Activated T-cell treated with anti-CD3 and anti-CD28 coated beads, Interleukin-2, amount 50 U/mL, for 4 hours (primary cell): ENCODE measurements around the gene EPN3. TPM values are rescaled to one million over a fixed set of nuclear protein-coding genes. Genes with fewer than 3 reads are reported as not detected.

Source experiments
- ATAC-seq, 2 donors: fragments of 200-7000 bp; cut with Tn5 transposase; one replicate each; pipeline ENCODE4 v1.10.0; 2021
- DNase-seq: peaks from one replicate; pipeline ENCODE4 v3.0.0-alpha.2; 2020
- H3K27me3 Mint-ChIP-seq: one replicate; pipeline ENCODE4 v1.8.0; 2021; ENCODE audit warnings: low read depth, mixed read lengths
- H3K36me3 Mint-ChIP-seq: one replicate; pipeline ENCODE4 v1.8.0; 2022; ENCODE audit warnings: mixed read lengths; ENCODE audit not compliant: insufficient read depth
- H3K4me1 Mint-ChIP-seq: one replicate; pipeline ENCODE4 v1.8.0; 2021; ENCODE audit warnings: low read depth, mixed read lengths
- H3K4me3 Mint-ChIP-seq: one replicate; pipeline ENCODE4 v1.8.0; 2021; ENCODE audit warnings: mild to moderate bottlenecking, moderate library complexity, mixed read lengths
- H3K9me3 Mint-ChIP-seq: one replicate; pipeline ENCODE4 v1.8.0; 2021; ENCODE audit warnings: mixed read lengths
- total RNA-seq, 3 donors: library from RNA; stranded (reverse); gene quantifications; one replicate each; pipeline ENCODE4 v1.2.1, GENCODE V29; 2021

Gene EPN3
- total RNA-seq, 3 donors from 2014 or later = 0.30 TPM; not detected in 2

GRCh38 chr17:50585346-50585745 is 52.8 kb downstream of the EPN3 start:
- Mint-ChIP-seq H3K4me1 (no peaks in the 10 kb centered on the region), H3K36me3 (no peaks in the 10 kb centered on the region), H3K9me3 (no peaks in the 10 kb centered on the region), H3K4me3 (no peak overlapping the region), H3K27me3 (peaks cover 6% of the 10 kb centered on the region)
- DNase-seq (no peak), ATAC-seq (no peak)

GRCh38 chr17:50585891-50586290 is 53.4 kb downstream of the EPN3 start:
- no peak overlapping the region for H3K4me3 Mint-ChIP-seq
- H3K36me3 Mint-ChIP-seq = no peaks in the 10 kb centered on the region
- H3K27me3 Mint-ChIP-seq = peaks cover 6% of the 10 kb centered on the region
- H3K4me1 Mint-ChIP-seq = no peaks in the 10 kb centered on the region
- no peak for DNase-seq
- H3K9me3 Mint-ChIP-seq = no peaks in the 10 kb centered on the region
- no peak for ATAC-seq

GRCh38 chr17:50586421-50587247 is 54.1 kb downstream of the EPN3 start:
- Mint-ChIP-seq H3K4me1 (no peaks in the 10 kb centered on the region), H3K9me3 (no peaks in the 10 kb centered on the region), H3K36me3 (no peaks in the 10 kb centered on the region), H3K4me3 (no peak overlapping the region), H3K27me3 (peaks cover 6% of the 10 kb centered on the region)
- ATAC-seq (no peak), DNase-seq (no peak)

- H3K9me3 Mint-ChIP-seq = no peaks in the 10 kb centered on the region
- peaks cover 3% of the 10 kb centered on the region for H3K27me3 Mint-ChIP-seq
- no peak for ATAC-seq
- H3K4me3 Mint-ChIP-seq = no peak overlapping the region
- no peak for DNase-seq
- H3K4me1 Mint-ChIP-seq = no peaks in the 10 kb centered on the region
- H3K36me3 Mint-ChIP-seq = no peaks in the 10 kb centered on the region
Measured at GRCh38 chr17:50587571-50587970, 55.0 kb downstream of the EPN3 start.

- DNase-seq = no peak
- peaks cover 2% of the 10 kb centered on the region for H3K27me3 Mint-ChIP-seq
- no peaks in the 10 kb centered on the region for H3K36me3 Mint-ChIP-seq
- ATAC-seq = no peak
- H3K9me3 Mint-ChIP-seq = no peaks in the 10 kb centered on the region
- H3K4me3 Mint-ChIP-seq = no peak overlapping the region
- H3K4me1 Mint-ChIP-seq = no peaks in the 10 kb centered on the region
Measured at GRCh38 chr17:50588391-50589049, 56.0 kb downstream of the EPN3 start.

GRCh38 chr17:50589095-50589705 is 56.7 kb downstream of the EPN3 start:
- Mint-ChIP-seq H3K4me3 (no peak overlapping the region), H3K36me3 (no peaks in the 10 kb centered on the region), H3K9me3 (no peaks in the 10 kb centered on the region), H3K27me3 (peaks cover 2% of the 10 kb centered on the region), H3K4me1 (no peaks in the 10 kb centered on the region)
- DNase-seq (no peak), ATAC-seq (no peak)

- Mint-ChIP-seq H3K27me3 (peaks cover 2% of the 10 kb centered on the region), H3K4me3 (no peak overlapping the region), H3K9me3 (no peaks in the 10 kb centered on the region), H3K36me3 (no peaks in the 10 kb centered on the region), H3K4me1 (no peaks in the 10 kb centered on the region)
- ATAC-seq (no peak), DNase-seq (no peak)
Measured at GRCh38 chr17:50590946-50591737, 58.6 kb downstream of the EPN3 start.

- H3K36me3 Mint-ChIP-seq = no peaks in the 10 kb centered on the region
- DNase-seq (no peak), ATAC-seq (no peak)
- H3K4me3 Mint-ChIP-seq = no peak overlapping the region
- H3K27me3 Mint-ChIP-seq = peaks cover 2% of the 10 kb centered on the region
- H3K4me1 Mint-ChIP-seq = no peaks in the 10 kb centered on the region
- H3K9me3 Mint-ChIP-seq = no peaks in the 10 kb centered on the region
Measured at GRCh38 chr17:50593321-50593720, 60.8 kb downstream of the EPN3 start.

Other genes starting within 250 kb of the EPN3 start
- 10 to 100 TPM; 23.8 to 25.0 (median 24.1) TPM for gene XYLT2, start 186.6 kb upstream of the EPN3 start, total RNA-seq
- gene MRPL27, start 159.6 kb upstream of the EPN3 start, total RNA-seq = 100 to 1,000 TPM in 2 of 3 donors, 10 to 100 TPM in 1; 85.2 to 109 (median 102) TPM
- 10 to 100 TPM; 12.2 to 13.3 (median 12.6) TPM for gene EME1, start 159.5 kb upstream of the EPN3 start, total RNA-seq
- gene LRRC59, start 135.2 kb upstream of the EPN3 start, total RNA-seq = 100 to 1,000 TPM; 153 to 174 (median 159) TPM
- 1 to 10 TPM; 3.7 to 4.3 (median 4.3) TPM for gene ACSF2, start 106.5 kb upstream of the EPN3 start, total RNA-seq
- gene CHAD, start 63.9 kb upstream of the EPN3 start, total RNA-seq = not detected
- 10 to 100 TPM; 59.9 to 67.7 (median 67.4) TPM for gene RSAD1, start 53.9 kb upstream of the EPN3 start, total RNA-seq
- under 1 TPM; 0.26 to 0.49 (median 0.30) TPM for gene MYCBPAP, start 24.3 kb upstream of the EPN3 start, total RNA-seq
- 10 to 100 TPM in 2 of 3 donors, 1 to 10 TPM in 1; 6.5 to 16.9 (median 13.5) TPM for gene SPATA20, start 14.4 kb downstream of the EPN3 start, total RNA-seq
- under 1 TPM in 1 of 3 donors, not detected in 2; 0.03 TPM for gene CACNA1G, start 28.0 kb downstream of the EPN3 start, total RNA-seq
- gene ABCC3, start 102.1 kb downstream of the EPN3 start, total RNA-seq = under 1 TPM; 0.26 to 0.63 (median 0.49) TPM
- gene ANKRD40, start 175.2 kb downstream of the EPN3 start, total RNA-seq = 10 to 100 TPM; 54.4 to 61.1 (median 59.1) TPM
- gene LUC7L3, start 186.9 kb downstream of the EPN3 start, total RNA-seq = 100 to 1,000 TPM in 2 of 3 donors, 10 to 100 TPM in 1; 99.8 to 108 (median 100) TPM
- not detected for gene ANKRD40CL, start 234.8 kb downstream of the EPN3 start, total RNA-seq